Psoas muscle (tissue), 8 donors: ENCODE measurements around the gene ACAD8. TPM values are rescaled to one million over a fixed set of nuclear protein-coding genes. Genes with fewer than 3 reads are reported as not detected.

Experiments used
- ATAC-seq, 4 donors: fragments of 200-7000 bp; cut with Tn5 transposase; one replicate each; pipeline ENCODE4 v1.9.1; 2020; ENCODE audit warnings: moderate library complexity in 3 of 4, mild to moderate bottlenecking in 2 of 4
- DNase-seq, 2 donors: peaks; one replicate each; pipeline ENCODE4 v3.0.0-alpha.2; 2020
- H3K27ac ChIP-seq: fragments of 200-600 bp; one replicate; pipeline ENCODE4 v1.8.0; 2022
- H3K27me3 ChIP-seq, 3 donors: fragments of 200-600 bp in 1 of 3; one replicate each; pipeline versions ENCODE4 v1.6.1 to v1.8.0; 2013 to 2022; ENCODE audit warnings: low read length in 2 of 3, mild to moderate bottlenecking in 2 of 3, moderate library complexity in 1 of 3; ENCODE audit not compliant: insufficient read depth in 3 of 3
- H3K36me3 ChIP-seq, 2 donors: fragments of 200-600 bp in 1 of 2; one replicate each; pipeline versions ENCODE4 v1.6.1 to v1.8.0; 2013 to 2022; ENCODE audit warnings: low read depth in 1 of 2, mild to moderate bottlenecking in 1 of 2, moderate library complexity in 1 of 2; ENCODE audit not compliant: insufficient read depth in 1 of 2
- H3K4me1 ChIP-seq: fragments of 200-600 bp; one replicate; pipeline ENCODE4 v1.8.0; 2022
- H3K4me3 ChIP-seq: fragments of 200-600 bp; one replicate; pipeline ENCODE4 v1.8.0; 2022; ENCODE audit warnings: mild to moderate bottlenecking
- H3K9me3 ChIP-seq: fragments of 200-600 bp; one replicate; pipeline ENCODE4 v1.8.0; 2022
- CTCF ChIP-seq: fragments of 200-600 bp; IDR thresholded peaks from one replicate; pipeline ENCODE4 v1.8.0; 2022; ENCODE audit warnings: antibody characterized with exemption
- WGBS, 3 donors: extraction: QIAGEN DNeasy Blood & Tissue Kit; methylation state at CpG; one replicate each; pipeline versions ENCODE4 v1.1.6 to v1.1.7; 2013; 5-methylcytosine and 5-hydroxymethylcytosine counted together
- intact Hi-C, 2 donors: fragments of 100-400 bp; cut with DNase I; formaldehyde crosslinking; loops; one replicate each; pipeline versions ENCODE4 v1.11.0 to v1.14.2; 2022
- polyA plus RNA-seq, 3 donors: library from polyadenylated mRNA; stranded (reverse); fragments of 200-250 nt; gene quantifications; one replicate each; pipeline ENCODE4 v1.2.3, GENCODE V29; 2013
- total RNA-seq, 4 donors: library from RNA; stranded (reverse); fragmentation: NEBNext Ultra II Directional in 2 of 4; extraction: Animal tissue kit (Norgen Biotek cat#: 25700) in 2 of 4; gene quantifications; one replicate each; pipeline versions ENCODE4 v1.2.1 to v1.2.4, GENCODE V29; 2021 to 2023
- donor health status: healthy with polysubstance abuse.
- donor health status: DM: no; HTN: no; CAD: no; lungs with moderate emphysema.
- donor health status: Bipolar disorder and iron deficiency.
- donor health status: healthy.
- donor health status: DM: yes; HTN: yes; CAD: no.
- donor health status: DM: no; HTN: no; CAD: no.
- donor health status: DM: no; HTN: no; CAD: no.
- donor health status: DM: yes; HTN: yes; CAD: no.

ACAD8 gene
- total and polyA plus RNA-seq, 7 donors: 20.4 to 34.6 (median 28.2) TPM

DNA sequence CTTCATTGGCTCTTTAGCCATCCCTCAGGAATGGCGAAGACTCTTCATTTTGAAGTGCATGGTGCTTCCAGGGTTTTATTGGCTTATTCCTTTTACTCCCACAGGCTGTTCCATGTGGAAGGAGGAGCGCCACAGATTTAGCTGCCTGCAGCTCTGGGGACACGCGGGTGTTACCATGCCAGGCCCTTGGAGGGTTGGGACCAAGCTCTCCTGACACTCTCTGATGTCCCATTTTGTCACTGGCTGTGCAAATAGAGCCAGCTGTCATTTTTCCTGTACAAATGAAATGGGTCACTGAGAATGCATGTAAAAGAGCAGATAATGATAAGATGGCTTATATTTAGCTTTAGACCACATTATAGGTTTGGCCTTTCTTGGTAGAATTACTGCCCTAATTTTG lies 9.5 kb upstream of the ACAD8 start:
- intact Hi-C loops: no loop called here

DNA sequence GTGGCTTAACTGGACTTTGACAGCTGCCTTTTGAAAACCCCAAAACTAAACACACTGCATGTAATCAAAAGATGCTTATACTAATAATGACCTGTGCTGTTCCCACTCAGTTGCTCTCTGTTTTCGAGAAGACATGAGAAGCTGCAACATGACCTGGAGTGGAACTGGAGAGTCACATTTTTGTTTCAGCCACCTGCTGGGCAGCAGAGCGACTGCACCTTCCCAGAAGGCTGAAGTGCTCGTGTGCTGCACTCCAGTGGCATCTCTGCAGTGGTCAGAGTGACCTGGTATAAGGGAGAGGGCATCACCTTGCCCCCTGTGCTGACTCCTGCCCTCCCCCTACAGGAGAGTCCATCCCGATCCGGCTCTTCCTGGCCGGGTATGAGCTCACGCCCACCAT lies 8.8 kb upstream of the ACAD8 start:
- 44 to 57% (median 51%) methylated on average over 7 of the region's 7 CpGs for WGBS, 3 donors

More for the DNA sequence above, 9.5 kb upstream of the ACAD8 start:
- DNase-seq (no peak), ATAC-seq (no peak)
- Histone ChIP-seq H3K4me3 (no peak overlapping the region), H3K9me3 (no peaks in the 10 kb centered on the region), H3K27ac (no peak overlapping the region), H3K4me1 (no peaks in the 10 kb centered on the region), H3K27me3 (no peaks in the 10 kb centered on the region), H3K36me3 (peaks cover 12 to 98% of the 10 kb centered on the region in 2 donors)
- no peak for TF ChIP-seq CTCF
- WGBS, 3 donors: 91 to 98% (median 92%) methylated on average over 4 of the region's 4 CpGs

DNA sequence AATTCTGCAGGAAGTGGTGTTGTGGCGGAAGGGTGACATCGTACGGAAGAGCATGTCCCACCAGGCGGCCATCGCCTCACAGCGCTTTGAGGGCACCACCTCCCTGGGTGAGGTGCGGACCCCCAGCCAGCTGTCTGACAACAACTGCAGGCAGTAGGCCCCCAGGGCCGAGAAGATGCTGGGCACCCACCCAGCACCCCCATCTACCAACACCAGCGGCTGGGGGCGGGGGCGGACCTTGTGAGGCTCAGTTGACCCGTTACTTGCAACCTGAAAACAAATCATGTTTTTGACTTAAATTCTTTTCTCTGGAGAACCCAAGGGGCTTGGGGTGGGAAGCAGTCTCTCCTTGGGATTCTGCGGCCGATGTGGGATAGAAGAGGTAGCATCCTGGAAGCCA lies 7.9 kb upstream of the ACAD8 start:
- 90 to 92% (median 90%) methylated on average over 14 of the region's 14 CpGs for WGBS, 3 donors
- Histone ChIP-seq H3K27ac (no peak overlapping the region), H3K9me3 (no peaks in the 10 kb centered on the region), H3K36me3 (peaks cover 11 to 98% of the 10 kb centered on the region in 2 donors), H3K27me3 (no peaks in the 10 kb centered on the region), H3K4me3 (no peak overlapping the region), H3K4me1 (no peaks in the 10 kb centered on the region)
- TF ChIP-seq CTCF: no peak
- intact Hi-C loops: no loop called here
- ATAC-seq: no peak
- DNase-seq: no peak

More for the DNA sequence above, 8.8 kb upstream of the ACAD8 start:
- Histone ChIP-seq H3K9me3 (no peaks in the 10 kb centered on the region), H3K27ac (no peak overlapping the region), H3K4me3 (no peak overlapping the region), H3K36me3 (peaks cover 13 to 98% of the 10 kb centered on the region in 2 donors), H3K27me3 (no peaks in the 10 kb centered on the region), H3K4me1 (no peaks in the 10 kb centered on the region)
- intact Hi-C loops: no loop called here
- peak; percentile 31 for TF ChIP-seq CTCF
- DNase-seq (no peak), ATAC-seq (peak; percentile 30 to 66 (median 36))

DNA sequence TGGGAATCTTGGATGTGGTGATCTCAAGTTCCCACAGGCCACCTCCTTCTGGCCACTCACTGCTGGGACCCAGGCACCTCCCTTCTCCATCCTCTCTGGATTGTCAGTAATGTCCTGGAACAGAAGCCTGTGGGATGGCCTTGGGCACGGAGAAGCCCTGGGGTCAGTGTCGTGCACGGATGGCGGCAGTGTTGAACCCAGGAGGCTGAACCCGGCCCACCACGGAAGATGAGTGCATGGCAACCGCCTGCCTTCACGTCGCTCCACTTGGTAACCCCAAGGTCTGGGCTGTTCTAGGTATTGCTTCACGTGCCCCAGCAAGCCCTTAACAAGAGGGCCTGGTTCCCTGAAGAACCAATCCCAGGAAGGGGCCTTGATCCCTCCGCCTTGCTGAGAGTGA lies 7.3 kb upstream of the ACAD8 start:
- ATAC-seq (no peak), DNase-seq (no peak)
- Histone ChIP-seq H3K4me3 (no peak overlapping the region), H3K9me3 (no peaks in the 10 kb centered on the region), H3K4me1 (no peaks in the 10 kb centered on the region), H3K27me3 (no peaks in the 10 kb centered on the region), H3K27ac (no peak overlapping the region), H3K36me3 (peaks cover 11 to 100% of the 10 kb centered on the region in 2 donors)
- no peak for TF ChIP-seq CTCF
- intact Hi-C loops: no loop called here
- WGBS, 3 donors: 87 to 90% (median 87%) methylated on average over 11 of the region's 11 CpGs

DNA sequence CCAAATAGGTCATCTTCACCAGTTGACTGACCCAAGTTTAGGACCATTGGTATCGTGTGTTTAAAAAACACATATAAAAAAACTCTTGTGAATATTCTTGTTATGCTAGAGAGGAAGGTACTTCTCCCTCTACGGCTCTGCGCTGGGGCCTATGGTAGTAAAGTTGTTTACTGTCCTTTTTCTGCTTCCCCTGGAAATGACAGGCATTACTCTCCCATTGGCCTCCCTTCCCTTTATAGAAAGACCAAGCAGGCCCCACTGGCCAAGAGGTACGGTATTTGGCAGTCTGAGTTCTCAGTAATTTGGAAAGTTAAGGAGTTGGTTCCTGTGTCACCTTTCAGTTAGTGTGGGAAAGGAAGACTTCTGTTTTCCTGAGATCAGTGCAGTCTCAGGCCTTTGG lies 6.7 kb upstream of the ACAD8 start:
- Histone ChIP-seq H3K4me1 (no peaks in the 10 kb centered on the region), H3K27ac (no peak overlapping the region), H3K36me3 (peaks cover 11 to 99% of the 10 kb centered on the region in 2 donors), H3K27me3 (no peaks in the 10 kb centered on the region), H3K4me3 (no peak overlapping the region), H3K9me3 (no peaks in the 10 kb centered on the region)
- intact Hi-C loops: no loop called here
- DNase-seq (no peak), ATAC-seq (no peak)
- 71 to 81% (median 74%) methylated on average over 4 of the region's 4 CpGs for WGBS, 3 donors
- no peak for TF ChIP-seq CTCF
